Activated T-helper 17 cell treated with anti-CD3 and anti-CD28 coated beads, Interleukin-2, amount 50 U/mL, for 72 hours (primary cell): ENCODE measurements around the gene HIVEP2. TPM values are rescaled to one million over a fixed set of nuclear protein-coding genes. Genes with fewer than 3 reads are reported as not detected.
A peak's percentile ranks its signal among the peaks of the same experiment; 100 is the strongest.

Experiments used
- ATAC-seq: fragments of 150-1000 bp; cut with Tn5 transposase; replicated peaks from 2 replicates; pipeline ENCODE4 v1.10.0; 2021; ENCODE audit warnings: mild to moderate bottlenecking, moderate library complexity
- H3K27ac Mint-ChIP-seq: one replicate; pipeline ENCODE4 v1.8.0; 2022; ENCODE audit warnings: mixed read lengths
- H3K27me3 Mint-ChIP-seq: one replicate; pipeline ENCODE4 v1.8.0; 2022; ENCODE audit warnings: mixed read lengths
- H3K36me3 Mint-ChIP-seq: one replicate; pipeline ENCODE4 v1.8.0; 2022; ENCODE audit warnings: low read depth, mild to moderate bottlenecking, mixed read lengths
- H3K4me1 Mint-ChIP-seq: one replicate; pipeline ENCODE4 v1.8.0; 2022; ENCODE audit warnings: mixed read lengths
- H3K4me3 Mint-ChIP-seq: one replicate; pipeline ENCODE4 v1.8.0; 2022; ENCODE audit warnings: mild to moderate bottlenecking, mixed read lengths
- H3K9me3 Mint-ChIP-seq: one replicate; pipeline ENCODE4 v1.8.0; 2022; ENCODE audit warnings: mixed read lengths
- total RNA-seq, 2 donors: library from RNA; stranded (reverse); gene quantifications; one replicate each; pipeline ENCODE4 v1.2.3, GENCODE V29; 2022

The HIVEP2 gene
- total RNA-seq, 2 donors from 2014 or later = 33.0 to 53.5 TPM

DNA sequence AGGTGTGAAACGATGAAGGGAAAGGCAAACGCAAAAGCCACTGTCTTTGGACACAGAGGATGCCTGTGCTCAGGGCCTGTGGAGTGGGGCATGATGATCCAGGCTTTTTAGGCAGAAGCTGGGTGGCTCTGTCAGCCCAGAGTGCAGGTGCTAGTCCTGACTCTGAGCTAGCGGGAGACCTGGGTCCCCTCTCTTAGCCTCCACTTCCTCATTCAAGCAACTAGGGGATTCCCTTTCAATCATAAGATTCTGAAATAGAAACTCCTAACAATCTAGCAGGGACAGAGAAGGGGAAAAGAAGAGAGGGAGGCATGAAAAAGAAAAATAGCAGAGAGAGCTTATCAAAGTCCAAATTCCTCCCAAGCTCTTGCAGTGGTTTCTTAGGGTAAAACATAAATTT is 7.6 kb upstream of the HIVEP2 start:
- H3K27me3 Mint-ChIP-seq = no peaks in the 10 kb centered on the region
- no peak for ATAC-seq

DNA sequence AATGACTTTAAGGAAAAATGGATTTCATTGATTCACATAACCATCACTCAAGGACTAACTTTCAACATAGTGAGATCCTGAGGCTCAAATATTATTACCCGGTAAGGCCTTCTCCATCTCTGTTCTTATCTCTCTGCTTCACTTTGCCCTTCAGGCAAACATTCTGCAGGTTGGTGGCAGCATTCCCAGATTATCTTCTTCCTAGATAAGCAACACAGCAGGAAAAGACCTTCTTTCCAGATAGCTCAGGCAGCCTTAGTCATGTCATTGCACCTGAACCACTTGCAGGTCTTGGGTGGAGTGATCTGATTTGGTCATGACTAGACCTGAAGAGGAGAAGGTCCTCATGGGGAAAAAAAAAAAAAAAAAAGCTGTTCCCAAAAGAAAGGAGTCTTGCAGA is 5.3 kb upstream of the HIVEP2 start:
- Mint-ChIP-seq H3K9me3 (no peaks in the 10 kb centered on the region), H3K4me3 (no peak overlapping the region), H3K36me3 (peaks cover 14% of the 10 kb centered on the region), H3K27ac (no peak overlapping the region), H3K4me1 (peaks cover 6% of the 10 kb centered on the region), H3K27me3 (no peaks in the 10 kb centered on the region)
- no peak for ATAC-seq

More for the DNA sequence above, 7.6 kb upstream of the HIVEP2 start:
- peaks cover 6% of the 10 kb centered on the region for H3K4me1 Mint-ChIP-seq
- H3K9me3 Mint-ChIP-seq = no peaks in the 10 kb centered on the region
- no peak overlapping the region for H3K4me3 Mint-ChIP-seq
- H3K36me3 Mint-ChIP-seq = peaks cover 6% of the 10 kb centered on the region
- peak overlapping the region; percentile 42 for H3K27ac Mint-ChIP-seq

DNA sequence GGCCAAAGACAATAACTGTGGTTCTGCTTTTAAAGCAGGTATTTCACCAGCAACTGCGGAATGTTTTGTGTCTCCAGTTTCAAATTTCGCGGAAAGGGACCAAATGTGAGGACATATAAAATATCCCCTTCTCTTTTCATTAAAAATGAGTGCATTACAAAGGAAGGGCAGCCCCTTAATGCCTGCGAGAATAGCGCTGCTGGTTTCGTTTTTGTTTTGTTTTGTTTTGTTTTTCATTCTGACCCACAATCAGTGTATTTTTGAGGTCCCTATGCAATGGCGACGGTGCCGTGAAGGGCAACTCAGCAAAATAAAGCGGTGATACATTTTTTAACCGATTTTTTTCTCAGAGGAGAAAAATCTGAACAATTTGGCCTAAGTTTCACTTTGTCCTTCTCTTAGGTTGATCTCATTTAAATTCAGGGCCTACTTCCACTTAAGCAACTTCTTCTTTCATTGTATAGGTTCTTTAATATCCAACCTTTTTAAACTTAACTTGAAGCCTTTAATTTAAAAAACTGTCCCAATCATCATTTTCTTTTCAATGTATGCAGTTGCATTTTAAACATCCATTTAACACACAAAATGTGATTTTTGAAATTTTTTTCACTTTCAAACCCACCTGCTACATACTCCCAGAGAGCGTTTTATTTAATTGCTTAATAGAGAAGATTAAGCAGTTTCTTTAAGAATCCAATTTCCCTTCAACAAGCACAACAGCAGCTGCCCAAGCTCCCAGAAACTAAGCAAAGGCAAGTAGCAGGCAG is 2.9 kb upstream of the HIVEP2 start:
- H3K36me3 Mint-ChIP-seq = peaks cover 33% of the 10 kb centered on the region
- H3K4me1 Mint-ChIP-seq = peaks cover 14% of the 10 kb centered on the region
- H3K27me3 Mint-ChIP-seq = no peaks in the 10 kb centered on the region
- peak; percentile 18 for ATAC-seq
- peak overlapping the region; percentile 100 for H3K27ac Mint-ChIP-seq
- no peaks in the 10 kb centered on the region for H3K9me3 Mint-ChIP-seq
- peak overlapping the region; percentile 90 for H3K4me3 Mint-ChIP-seq

DNA sequence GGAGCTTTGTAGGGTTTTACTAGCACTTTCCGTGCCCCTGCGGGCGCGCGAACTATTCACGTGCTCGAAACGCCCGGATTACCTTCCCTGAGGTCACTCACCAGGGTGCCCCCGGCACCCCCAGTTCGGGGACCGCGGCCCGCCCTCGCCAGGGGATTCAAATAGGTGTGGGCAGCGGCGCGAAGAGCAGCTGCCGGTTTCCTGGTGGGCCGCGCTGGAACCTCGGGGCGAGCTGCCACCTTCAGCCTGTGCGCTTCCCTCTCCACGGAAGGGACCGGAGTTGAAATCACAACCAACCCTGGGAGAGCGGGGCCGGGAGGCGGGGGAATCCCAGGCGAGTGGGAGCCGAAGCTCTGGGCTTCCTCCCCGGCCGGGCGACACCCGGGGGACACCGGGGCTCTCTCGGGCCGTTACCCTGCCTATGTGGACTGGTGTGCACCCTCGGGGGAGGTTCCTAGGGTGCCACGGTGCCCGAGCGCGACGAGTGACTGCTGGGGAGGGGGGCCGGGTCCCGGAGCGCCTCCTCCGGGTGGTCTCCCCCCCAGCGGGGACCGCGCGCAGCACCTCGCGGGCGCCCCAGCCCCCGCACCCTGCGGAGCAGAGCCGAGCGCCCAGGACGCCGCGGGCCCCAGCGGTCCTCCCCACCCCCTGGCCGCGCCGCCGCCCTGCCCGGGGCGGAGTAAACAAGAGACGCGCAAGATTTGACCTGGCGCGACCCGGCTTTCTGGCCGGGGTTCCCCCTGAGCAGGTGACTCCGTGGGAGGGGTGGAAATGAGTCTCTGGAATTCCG is 2.1 kb upstream of the HIVEP2 start:
- no peaks in the 10 kb centered on the region for H3K9me3 Mint-ChIP-seq
- H3K27ac Mint-ChIP-seq = peak overlapping the region; percentile 100
- H3K4me3 Mint-ChIP-seq = peak overlapping the region; percentile 90
- peaks cover 41% of the 10 kb centered on the region for H3K36me3 Mint-ChIP-seq
- peaks cover 17% of the 10 kb centered on the region for H3K4me1 Mint-ChIP-seq
- peak; percentile 58 for ATAC-seq
- H3K27me3 Mint-ChIP-seq = no peaks in the 10 kb centered on the region

DNA sequence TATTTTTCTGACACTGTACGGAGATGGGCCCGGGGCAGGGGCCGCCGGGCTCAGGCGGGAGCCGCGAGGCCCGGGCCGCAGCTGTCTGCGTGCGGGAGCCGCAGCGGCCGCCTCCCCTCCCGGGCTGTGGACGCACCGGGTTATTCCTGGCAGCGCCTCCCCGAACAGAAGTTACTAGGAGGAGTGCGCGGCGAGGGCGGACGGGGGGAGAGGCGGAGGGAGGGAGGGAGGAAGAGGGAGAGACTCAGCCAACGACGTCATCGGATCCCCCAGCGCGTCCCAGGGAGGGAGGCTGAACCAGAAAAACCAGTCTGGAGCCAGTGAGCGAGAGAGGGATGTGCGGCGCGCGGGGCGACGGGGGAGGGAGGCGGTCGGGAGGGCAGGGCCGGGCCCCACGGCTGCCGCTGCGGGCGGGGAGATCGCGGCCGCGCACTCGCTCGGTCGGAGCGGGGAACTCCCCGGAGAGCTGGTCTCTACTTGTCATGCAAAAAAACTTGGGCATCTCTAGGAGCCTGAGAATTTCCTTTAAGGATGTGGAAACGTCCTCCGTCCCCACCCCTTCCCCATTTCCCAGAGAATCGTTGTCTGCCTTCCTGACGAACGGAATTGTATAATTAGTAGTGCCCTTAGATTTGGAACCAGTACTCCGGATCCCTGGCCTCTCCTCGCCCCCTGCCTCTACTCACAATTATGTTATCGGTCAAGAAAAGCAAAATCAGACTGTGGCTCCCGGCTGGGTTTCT is 1.4 kb upstream of the HIVEP2 start:
- H3K27ac Mint-ChIP-seq = peak overlapping the region; percentile 100
- H3K4me3 Mint-ChIP-seq = peak overlapping the region; percentile 90
- H3K36me3 Mint-ChIP-seq = peaks cover 48% of the 10 kb centered on the region
- peaks cover 16% of the 10 kb centered on the region for H3K4me1 Mint-ChIP-seq
- peak; percentile 47 for ATAC-seq
- no peaks in the 10 kb centered on the region for H3K9me3 Mint-ChIP-seq
- H3K27me3 Mint-ChIP-seq = no peaks in the 10 kb centered on the region

DNA sequence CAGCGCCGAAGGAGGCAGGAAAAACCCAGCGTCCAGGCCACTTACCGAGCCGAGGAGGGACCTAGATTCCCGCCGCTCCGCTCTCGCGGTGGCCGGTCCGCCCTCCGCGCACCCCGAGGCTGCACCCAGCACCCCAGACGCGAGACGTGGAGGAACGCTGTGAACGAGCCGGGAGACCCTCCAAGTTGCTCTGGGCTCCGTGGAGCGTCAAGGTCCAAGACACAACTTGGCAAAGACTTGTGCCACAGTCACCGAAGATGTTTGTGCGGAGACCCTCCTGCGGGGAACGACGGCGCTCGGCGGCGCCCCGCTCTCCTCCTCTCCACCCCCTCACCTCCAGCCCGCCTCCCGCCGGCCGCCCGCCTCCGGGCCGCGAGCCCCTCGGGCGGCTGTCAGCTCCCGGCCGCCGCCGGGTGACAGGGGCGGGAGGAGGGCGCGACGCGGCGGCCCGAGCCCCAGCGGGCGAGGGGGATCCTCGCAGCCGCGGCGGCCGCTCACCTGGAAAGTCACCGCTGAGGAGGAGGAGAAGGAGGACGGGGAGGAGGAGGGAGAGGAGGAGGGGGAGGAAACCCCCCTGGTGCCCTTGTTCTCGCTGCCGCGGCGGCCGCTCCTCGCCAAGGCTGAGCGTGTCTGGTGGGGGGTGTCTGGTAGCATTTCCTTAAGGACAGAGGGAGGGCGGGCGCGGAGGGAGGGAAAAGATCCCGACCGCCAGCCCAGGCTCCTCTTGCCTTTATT is 637 bp upstream of the HIVEP2 start:
- peak overlapping the region; percentile 90 for H3K4me3 Mint-ChIP-seq
- peaks cover 54% of the 10 kb centered on the region for H3K36me3 Mint-ChIP-seq
- H3K27me3 Mint-ChIP-seq = no peaks in the 10 kb centered on the region
- no peaks in the 10 kb centered on the region for H3K9me3 Mint-ChIP-seq
- H3K27ac Mint-ChIP-seq = peak overlapping the region; percentile 100
- ATAC-seq = peak; percentile 5
- H3K4me1 Mint-ChIP-seq = peaks cover 21% of the 10 kb centered on the region

DNA sequence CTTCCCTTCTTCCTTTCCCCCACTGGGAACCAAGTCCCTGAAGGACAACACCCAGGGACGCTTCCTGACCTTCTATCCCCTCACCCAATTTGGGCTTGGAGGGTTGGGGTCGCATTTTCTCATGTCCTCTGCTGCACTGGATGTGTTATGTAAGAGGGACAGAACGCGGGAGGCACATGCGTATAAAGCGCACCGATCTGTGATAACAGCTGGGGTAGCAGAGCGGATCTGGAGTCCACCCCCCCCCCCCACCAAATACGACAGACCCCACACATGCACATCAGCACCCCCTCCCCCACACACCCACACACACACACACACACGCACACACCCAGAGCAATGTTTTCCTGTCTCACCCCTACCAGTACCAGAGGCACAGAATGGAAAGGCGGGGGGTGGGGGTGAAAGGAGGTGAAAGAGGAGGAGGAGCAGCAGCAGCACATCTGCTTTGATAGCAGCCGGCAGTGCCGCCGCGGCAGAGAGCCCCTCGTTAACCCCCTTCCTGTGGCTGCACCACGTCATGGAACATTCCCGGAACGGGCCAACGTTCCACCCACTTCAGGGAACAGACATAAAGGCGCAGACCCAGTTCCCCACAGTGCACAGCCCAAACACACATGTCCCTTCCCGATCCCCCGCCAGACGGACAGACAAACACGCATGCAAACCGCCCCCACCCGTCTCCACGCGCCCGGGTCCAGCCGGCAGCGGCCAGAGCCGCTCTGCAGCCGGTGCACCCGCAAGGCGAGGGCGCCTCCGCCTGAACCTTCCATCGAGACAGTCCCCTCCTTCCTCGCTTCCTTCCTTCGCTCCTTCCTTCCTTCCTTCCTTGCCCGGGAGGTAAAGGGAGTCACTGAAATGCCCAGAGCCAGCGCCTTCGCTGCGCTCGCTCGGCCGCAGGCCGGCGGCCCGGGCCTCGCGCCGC is 590 bp downstream of the HIVEP2 start:
- Mint-ChIP-seq H3K36me3 (peaks cover 61% of the 10 kb centered on the region), H3K4me3 (peak overlapping the region; percentile 90), H3K27me3 (no peaks in the 10 kb centered on the region), H3K27ac (peak overlapping the region; percentile 100), H3K9me3 (no peaks in the 10 kb centered on the region), H3K4me1 (peaks cover 29% of the 10 kb centered on the region)
- ATAC-seq = peak; percentile 21

DNA sequence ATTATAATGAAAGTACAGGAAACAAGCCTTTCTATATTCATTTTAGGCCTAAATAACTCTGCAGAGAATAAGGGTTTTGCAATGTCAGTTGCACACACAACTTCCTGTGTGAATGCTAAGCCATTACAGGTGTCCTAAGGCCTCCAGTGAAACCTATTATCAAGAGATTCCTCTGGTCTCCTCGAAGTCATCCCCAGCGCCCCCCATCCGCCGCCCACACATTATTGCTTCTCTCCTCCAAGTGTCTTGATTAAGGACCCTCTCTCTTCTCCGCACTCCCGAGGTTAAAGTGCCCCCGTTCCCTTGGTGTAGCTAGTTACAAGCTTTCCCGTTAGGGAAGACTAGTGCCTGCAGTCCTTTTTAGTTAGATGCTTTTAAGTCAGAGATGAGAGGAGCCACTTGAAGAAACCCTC is 1.3 kb downstream of the HIVEP2 start:
- Mint-ChIP-seq H3K4me1 (peaks cover 33% of the 10 kb centered on the region), H3K27me3 (no peaks in the 10 kb centered on the region), H3K36me3 (peaks cover 65% of the 10 kb centered on the region), H3K4me3 (peak overlapping the region; percentile 90), H3K9me3 (no peaks in the 10 kb centered on the region), H3K27ac (peak overlapping the region; percentile 100)
- no peak for ATAC-seq

DNA sequence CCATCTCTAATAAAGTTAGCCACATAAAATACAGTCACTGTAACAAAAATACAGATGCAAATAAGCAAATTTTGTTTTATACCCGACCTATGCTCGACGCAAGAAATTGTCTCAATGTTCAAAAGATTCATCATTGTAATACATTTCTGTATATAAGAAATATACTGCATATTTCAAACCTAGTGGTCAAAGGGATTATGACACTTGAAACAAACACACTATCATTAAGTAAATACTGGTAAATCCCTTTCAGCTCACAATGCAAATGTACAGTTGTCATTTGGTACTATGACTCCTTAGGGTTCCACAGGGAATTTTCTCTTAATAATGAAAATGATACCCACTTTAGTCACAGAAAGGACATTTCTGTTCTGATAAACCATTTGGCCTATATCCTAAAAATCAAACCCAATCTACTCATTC is 2.2 kb downstream of the HIVEP2 start:
- peak overlapping the region; percentile 90 for H3K4me3 Mint-ChIP-seq

DNA sequence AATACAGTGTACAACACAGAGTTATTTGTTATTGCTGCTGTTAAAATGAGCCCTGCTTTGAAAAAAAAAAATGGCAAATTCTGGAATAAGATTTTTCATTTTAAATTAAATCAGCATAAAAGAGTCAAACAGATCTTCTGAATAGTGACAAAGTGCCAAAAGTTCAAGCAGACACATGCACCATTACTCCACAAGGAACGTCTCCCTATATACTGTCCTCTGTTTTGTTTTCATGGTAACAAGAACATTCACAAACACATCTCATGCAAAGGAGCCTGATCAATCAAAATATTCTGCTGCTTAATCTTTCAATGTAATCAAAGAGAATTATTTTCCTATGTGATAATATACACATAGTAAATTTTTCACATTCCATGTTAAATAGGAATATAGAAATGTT is 2.7 kb downstream of the HIVEP2 start:
- no peak for ATAC-seq
- Mint-ChIP-seq H3K36me3 (peaks cover 72% of the 10 kb centered on the region), H3K27ac (peak overlapping the region; percentile 100), H3K27me3 (no peaks in the 10 kb centered on the region), H3K9me3 (no peaks in the 10 kb centered on the region), H3K4me1 (peaks cover 48% of the 10 kb centered on the region), H3K4me3 (peak overlapping the region; percentile 90)

More for the DNA sequence above, 2.2 kb downstream of the HIVEP2 start:
- no peaks in the 10 kb centered on the region for H3K27me3 Mint-ChIP-seq
- peak overlapping the region; percentile 100 for H3K27ac Mint-ChIP-seq
- ATAC-seq = no peak
- peaks cover 69% of the 10 kb centered on the region for H3K36me3 Mint-ChIP-seq
- H3K9me3 Mint-ChIP-seq = no peaks in the 10 kb centered on the region
- peaks cover 42% of the 10 kb centered on the region for H3K4me1 Mint-ChIP-seq

DNA sequence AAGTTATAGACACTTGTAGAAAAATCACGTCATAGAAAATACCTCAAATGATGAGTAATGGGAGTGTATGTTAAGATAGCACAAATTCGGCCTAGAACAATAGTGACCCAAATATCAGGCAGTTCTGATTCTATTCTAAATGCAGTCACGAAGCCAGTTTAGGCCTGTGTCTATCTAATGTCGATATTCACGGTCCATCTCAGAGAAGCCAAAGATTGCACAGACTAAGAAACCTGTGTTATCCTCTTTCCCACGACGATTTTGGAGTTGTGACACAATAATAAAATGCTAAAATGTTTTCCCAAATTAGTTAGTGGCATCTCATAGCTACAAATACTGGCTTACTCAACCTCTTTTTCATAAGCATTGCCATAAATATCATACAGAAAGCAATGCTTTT is 4.0 kb downstream of the HIVEP2 start:
- Mint-ChIP-seq H3K4me1 (peaks cover 49% of the 10 kb centered on the region), H3K27me3 (no peaks in the 10 kb centered on the region), H3K4me3 (peak overlapping the region; percentile 90), H3K27ac (peak overlapping the region; percentile 100), H3K9me3 (no peaks in the 10 kb centered on the region), H3K36me3 (peaks cover 78% of the 10 kb centered on the region)
- no peak for ATAC-seq

DNA sequence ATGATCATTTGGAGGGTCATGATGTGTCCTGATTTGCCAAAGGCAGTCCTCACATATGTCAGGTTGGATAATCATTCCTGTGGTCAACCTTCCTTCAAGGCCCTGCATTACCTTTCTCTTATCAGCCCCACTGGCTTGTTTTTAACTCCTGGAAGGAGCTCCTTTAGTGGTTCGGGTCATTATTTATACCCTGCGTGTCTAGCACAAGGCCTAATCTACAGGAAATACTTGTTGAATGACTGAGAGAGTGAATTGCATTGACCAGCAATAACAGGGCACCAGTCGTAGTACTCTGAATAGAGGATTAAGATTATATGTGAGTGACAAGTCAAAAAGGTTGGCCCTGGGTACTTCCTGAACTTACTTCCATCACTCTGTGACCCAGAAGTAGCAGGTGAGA is 4.5 kb downstream of the HIVEP2 start:
- H3K4me1 Mint-ChIP-seq = peaks cover 49% of the 10 kb centered on the region
- no peaks in the 10 kb centered on the region for H3K27me3 Mint-ChIP-seq

DNA sequence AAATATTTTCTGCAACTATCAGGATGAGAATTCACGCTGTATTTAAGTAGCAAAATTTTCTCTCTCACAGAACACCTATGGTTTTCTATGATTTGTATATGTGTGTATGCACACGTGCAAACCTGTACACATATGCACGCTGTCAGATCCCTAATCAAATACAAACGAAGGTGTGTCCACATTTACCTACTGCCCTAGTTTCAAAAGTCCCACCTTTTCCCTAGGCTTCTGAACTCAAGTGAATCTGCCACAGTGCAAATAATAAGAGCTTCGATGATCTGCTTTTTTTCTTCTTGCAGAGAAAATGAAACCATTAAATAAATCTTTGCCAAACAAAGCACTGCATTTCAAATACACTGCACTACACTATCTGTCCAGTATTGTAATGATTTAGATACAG is 6.5 kb downstream of the HIVEP2 start:
- Mint-ChIP-seq H3K36me3 (peaks cover 86% of the 10 kb centered on the region), H3K27me3 (no peaks in the 10 kb centered on the region), H3K4me1 (peaks cover 58% of the 10 kb centered on the region), H3K27ac (peak overlapping the region; percentile 89), H3K4me3 (peak overlapping the region; percentile 90), H3K9me3 (no peaks in the 10 kb centered on the region)
- no peak for ATAC-seq

More for the DNA sequence above, 4.5 kb downstream of the HIVEP2 start:
- peak overlapping the region; percentile 100 for H3K27ac Mint-ChIP-seq
- H3K36me3 Mint-ChIP-seq = peaks cover 83% of the 10 kb centered on the region
- ATAC-seq = no peak
- H3K9me3 Mint-ChIP-seq = no peaks in the 10 kb centered on the region
- H3K4me3 Mint-ChIP-seq = peak overlapping the region; percentile 90
